ENCODE data around the gene ATP10B.

GRCh38 chr5:160773646-160774410 is 78.2 kb downstream of the ATP10B start:
- no peak for TF ChIP-seq EZH2phosphoT487 (IDR thresholded peaks at IDR 0.05; ENCODE audit: insufficient read depth, low read depth)
- no peak for TF ChIP-seq EZH2 (IDR thresholded peaks at IDR 0.05; ENCODE audit: insufficient read depth, poor library complexity, severe bottlenecking)

All from GM23248 (cell line).